ENCODE data around the gene HJV.

GRCh38 chr1:145997016-145997717 is 24.4 kb downstream of the HJV start:
- TF ChIP-seq CTCF (CRISPR knock-in tag; IDR thresholded peaks at IDR 0.05): no peak
- 0 out of 4 replicates have a peak, but pooled peaks of 1 of the 2 experiments have one; percentile 25 for TF ChIP-seq POLR2A (IDR thresholded peaks at IDR 0.05; ENCODE audit: insufficient read depth in 1 of 2, low read depth in 2 of 2, low read length in 2 of 2)
